HCEC 1CT (cell line): ENCODE data around the gene PSMB4.
"Not testable (repeated sequence)": the region's sequence is repeated elsewhere in the genome, so short reads cannot be mapped to it uniquely, and the experiment has no call there.

ENCODE experiments used
- DNase-seq: peaks from one replicate; pipeline ENCODE4 v3.0.0-alpha.2; 2017

PSMB4 gene

DNA sequence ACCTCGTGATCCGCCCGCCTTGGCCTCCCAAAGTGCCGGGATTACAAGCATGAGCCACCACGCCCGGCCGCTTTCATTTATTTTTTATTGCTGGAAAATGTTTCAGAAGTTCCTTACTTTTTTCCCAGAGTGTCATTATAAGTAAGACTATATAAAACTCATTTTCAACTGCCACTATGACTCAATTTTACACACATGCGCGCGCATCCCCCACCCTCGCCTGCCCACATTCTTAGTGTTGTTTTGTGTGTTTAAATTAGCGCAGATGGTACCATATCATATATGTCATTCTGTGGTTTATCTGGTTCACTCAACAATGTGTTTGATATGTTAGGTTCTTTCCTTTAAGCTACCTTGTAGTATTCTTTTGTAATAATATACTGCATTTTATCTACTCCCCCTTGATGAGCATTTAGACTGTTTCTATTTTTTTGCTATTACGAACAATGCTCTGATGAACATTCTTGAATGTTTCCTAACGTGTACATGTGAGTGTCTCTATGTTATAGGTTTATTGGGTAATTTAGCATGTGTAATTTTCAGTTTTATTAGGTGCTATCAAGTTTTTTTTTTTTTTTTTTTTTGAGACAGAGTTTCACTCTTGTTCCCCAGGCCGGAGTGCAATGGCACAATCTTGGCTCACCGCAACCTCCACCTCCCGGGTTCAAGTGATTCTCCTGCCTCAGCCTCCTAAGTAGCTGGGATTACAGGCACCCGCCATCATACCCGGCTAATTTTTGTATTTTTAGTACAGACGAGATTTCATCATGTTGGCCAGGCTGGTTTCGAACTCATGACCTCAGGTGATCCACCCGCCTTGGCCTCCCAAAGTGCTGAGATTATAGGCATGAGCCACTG is 8.9 kb upstream of the PSMB4 start:
- not testable (repeated sequence) for DNase-seq

DNA sequence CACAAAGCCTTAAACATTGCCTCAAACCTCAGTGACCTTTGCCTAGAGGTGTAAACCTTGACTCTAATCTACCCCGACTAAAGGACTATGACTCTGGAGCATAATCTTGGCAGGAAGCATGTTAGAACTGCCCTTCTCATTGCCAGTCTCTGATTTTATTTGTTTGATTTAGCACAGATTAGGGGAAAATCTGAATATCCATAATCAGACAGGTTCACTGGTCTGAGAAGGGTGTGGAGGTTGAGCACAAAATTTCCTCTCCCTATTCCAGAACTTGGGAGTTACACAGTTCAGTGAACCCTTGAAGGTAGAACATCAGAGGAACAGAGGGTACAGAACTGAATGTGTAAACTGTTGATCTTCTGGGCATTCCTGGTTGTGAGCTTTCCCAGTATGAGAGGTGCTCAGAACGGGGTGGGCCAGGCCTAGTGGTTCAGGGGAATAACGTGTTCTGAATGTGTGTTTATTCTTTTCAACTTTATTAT is 8.3 kb upstream of the PSMB4 start:
- no peak for DNase-seq

DNA sequence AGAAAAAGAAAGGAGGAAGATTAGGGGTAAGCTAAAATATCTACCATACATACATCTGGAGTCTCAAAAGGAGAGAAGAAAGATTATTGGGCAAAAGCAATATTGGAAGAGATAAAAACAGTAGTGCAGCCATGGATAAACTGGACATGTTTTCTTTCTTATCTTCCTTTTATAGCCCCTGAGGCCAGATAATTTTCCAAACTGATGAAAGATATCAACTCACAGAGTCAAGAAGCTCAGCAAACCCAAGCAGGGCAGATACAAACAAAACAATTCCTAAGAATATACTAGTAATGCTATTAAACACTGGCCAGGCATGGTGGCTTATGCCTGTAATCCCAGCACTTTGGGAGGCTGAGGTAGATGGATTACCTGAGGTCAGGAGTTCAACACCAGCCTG is 5.8 kb upstream of the PSMB4 start:
- DNase-seq: no peak

DNA sequence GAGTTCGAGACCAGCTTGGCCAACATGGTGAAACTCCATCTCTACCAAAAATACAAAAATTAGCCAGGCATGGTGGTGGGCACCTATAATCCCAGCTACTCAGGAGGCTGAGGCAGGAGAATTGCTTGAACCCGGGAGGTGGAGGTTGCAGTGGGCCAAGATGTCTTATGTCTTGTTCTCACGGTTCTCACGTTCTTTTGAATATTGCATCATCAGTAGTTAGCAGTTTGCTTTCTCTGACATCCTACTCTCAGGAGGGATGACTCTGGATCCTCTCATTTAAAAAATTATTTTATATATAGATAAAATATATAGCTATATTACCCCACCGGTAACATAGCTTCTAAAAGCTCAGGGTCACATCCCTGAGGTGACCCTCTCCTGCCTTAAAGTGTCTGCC is 3.1 kb upstream of the PSMB4 start:
- not testable (repeated sequence) for DNase-seq

DNA sequence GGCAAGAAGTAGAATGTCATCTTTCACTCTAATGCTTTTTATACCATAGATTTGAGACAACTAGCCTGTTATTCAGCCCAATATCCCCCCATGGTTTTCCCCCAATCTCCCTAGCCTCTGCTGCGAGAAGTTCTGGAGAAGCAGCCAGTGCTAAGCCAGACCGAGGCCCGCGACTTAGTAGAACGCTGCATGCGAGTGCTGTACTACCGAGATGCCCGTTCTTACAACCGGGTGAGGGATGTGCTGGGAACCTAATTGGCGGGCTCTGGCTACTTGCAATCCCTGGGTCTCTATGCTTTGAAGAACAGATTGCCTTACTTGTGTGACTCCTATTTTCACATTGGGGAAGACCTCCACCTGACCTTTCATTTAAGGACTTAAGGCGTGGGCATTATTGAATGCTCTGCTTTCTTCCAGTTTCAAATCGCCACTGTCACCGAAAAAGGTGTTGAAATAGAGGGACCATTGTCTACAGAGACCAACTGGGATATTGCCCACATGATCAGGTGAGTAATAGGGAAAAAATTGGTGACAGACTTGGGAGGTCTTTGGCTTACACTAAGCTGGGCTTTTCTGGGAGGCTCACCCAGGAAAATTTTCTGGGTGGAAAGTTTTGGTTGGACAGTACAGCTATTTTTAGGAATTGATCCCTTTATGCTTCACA is 1.9 kb downstream of the PSMB4 start:
- no peak for DNase-seq

DNA sequence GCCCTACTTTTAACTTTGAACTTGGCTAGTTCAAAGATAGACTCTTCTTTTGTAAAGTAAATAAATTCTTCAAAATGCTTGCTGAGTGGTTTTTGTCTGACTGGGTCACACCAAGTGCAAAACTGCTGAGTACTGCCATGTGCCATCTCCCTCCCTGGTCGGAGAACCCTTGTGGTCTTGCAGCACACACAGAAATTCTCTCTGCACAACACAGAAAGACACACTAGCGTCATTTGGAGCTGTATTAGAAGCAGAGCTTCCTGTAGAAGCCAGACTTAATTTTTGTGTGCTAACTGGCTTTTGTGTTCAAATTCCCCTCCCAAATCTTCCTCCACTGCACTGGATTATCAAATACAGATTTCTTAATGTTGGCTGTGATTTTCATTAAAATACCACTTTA is 2.5 kb downstream of the PSMB4 start:
- DNase-seq: no peak

DNA sequence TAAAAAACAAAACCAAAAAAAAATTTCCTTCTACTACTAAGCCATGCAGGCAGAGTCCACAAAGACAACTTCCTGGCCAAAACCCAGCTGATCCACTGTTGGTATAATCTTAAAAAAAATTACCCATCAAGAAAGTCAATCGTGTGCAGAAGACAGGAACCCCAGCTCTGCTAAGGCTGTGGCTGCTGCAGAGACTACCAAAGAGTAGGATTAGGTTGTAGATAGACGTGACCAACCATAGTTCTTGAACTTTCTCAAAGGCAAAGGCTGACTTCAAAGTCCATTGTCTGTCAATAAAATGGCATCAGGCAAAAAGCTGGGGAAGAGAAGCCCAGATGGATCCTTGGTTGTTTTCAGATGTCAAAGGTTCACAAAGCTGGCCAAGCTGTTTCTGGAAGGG is 3.4 kb downstream of the PSMB4 start:
- no peak for DNase-seq

DNA sequence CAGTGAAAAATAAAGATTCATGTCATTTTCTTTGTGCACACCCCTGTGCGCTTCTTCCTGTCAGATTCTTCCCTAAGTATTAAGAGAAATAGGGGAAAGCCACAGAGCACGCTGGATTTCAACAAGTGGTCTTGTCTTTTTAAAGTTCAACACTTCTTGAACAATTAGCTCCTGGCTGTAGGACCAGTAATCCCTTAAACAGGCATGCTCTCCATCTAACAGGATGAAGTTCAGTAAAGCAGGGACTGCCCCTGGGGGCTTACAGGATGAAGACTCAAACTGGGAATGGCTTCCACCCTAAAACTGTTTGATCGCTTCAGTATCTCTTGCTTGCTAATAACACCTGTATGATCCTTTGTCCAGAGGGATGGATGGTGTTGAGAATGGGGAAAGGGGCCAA is 4.2 kb downstream of the PSMB4 start:
- DNase-seq: no peak

DNA sequence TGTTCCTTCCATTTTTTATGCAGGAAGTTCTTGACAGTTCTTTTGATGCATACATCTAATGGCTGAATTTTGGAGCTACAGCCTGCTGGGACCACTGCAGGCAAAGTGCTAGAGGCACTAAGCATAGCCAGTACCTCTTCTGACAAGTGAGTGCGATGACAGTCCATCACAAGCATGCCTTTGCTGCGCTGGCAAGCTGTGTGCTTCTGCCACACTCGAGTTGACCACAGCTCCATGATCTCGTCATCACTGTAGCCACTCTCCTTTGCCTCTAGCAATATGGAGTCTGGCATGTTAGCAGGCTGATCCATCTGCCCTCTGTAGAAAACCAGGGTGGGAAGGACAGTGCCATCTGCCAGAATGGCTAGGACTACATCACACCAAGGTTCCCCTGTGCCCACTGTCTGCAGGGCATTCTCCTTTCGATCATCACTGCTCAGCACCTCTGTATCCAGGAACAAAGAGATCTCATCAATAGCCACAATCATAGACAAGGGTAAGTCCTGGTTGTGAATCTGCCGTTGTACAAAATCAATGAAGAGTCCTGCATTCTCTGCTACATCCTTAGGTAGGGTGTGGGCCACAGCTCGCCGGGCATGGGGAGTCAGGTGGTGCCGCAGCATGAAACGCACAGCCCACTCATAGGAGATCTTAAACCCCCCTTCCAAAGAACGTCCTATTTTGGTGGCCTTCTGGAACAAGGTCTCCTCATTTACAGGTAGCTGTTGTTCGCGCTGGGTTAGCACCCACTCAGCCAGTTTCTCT is 6.0 kb downstream of the PSMB4 start:
- DNase-seq: no peak

DNA sequence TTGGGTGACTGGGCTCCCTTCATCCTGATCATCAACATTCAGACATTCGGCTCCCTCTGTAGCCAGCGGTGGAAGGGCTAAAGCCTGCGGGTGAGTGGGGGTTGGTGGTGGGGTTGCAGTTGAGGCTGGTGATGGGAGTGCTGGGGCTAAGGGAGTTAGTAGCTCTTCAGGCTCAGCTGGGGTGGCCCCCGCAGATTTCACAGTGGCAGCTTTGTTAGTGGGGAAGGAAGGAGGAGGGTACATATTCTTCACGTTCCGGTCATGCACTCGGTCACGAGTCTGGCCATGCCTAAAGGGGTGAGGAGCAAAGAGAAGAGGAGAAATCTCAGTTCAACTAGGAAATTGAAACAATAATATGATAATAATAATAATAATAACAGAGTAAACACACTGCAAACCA is 6.8 kb downstream of the PSMB4 start:
- DNase-seq: no peak

DNA sequence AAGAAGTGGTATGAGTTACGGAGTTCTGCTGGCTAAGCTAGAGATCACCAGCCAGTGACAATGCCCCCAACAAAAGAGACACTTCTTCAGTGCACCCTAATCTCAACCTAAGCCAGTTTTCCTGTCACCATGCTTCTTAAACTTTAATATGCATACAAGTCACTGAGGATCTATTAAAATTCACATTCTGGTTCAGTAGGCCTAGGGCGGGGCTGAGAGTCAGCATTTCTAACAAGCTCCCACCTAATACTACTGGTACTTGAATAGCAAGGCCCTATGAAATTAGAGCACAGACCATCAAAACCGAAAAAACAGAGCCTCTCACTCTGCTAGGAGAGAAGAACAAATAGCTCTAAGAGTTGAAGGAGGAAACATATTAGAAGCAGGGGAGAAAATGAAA is 7.9 kb downstream of the PSMB4 start:
- DNase-seq: no peak

DNA sequence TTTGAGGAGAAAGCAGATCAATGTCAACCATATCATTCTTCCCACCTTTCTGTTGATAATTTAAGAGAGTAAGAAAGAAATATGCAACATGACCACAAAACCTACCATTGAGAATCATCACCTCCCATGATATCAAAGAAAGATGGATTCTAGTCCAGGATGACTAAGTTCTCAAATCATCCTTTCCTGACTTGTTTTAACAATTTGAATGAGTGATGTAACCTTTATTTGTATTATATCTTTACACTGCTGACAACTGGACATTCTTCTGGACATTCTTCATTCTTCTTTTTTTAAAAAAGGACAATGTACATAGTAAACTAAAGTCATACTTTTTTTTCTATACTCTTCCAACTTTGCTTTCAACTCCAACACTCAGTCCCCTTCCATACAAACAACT is 9.5 kb downstream of the PSMB4 start:
- no peak for DNase-seq

DNA sequence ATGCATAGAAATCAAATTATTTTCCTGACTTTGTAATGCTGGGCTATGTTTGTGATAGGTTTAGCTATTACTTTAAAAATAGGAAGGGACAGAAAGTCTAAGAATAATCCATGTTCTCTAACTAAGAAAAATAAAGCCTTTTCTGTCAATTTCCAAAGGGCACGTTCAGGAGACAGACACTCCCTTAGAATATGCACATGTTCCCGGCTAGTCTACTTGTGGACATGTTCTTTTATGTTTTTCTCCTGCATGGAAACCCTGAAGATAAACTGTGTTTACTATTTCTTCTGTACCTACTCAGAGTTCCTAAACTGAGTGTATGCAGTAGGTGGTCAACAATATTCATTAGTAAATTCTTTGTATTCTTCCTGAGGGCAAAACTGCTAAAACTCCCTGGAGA is 12.5 kb downstream of the PSMB4 start:
- DNase-seq: no peak

DNA sequence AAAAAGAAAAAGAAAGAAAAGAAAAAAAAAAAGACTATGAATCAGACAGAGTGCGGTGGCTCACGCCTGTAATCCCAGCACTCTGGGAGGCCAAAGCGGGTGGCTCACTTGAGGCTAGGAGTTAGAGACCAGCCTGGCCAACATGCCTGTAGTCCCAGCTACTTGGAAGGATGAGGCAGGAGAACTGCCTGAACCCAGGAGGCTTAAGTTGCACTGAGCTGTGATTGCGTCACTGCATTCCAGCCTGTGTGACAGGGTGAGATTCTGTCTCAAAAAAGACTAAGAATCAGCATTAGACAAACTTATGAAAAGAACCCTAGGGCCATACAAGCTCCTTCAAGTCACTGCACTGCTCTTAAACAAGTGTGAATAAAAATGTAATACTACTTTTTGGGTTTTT is 16.9 kb downstream of the PSMB4 start:
- DNase-seq: peak; percentile 71

DNA sequence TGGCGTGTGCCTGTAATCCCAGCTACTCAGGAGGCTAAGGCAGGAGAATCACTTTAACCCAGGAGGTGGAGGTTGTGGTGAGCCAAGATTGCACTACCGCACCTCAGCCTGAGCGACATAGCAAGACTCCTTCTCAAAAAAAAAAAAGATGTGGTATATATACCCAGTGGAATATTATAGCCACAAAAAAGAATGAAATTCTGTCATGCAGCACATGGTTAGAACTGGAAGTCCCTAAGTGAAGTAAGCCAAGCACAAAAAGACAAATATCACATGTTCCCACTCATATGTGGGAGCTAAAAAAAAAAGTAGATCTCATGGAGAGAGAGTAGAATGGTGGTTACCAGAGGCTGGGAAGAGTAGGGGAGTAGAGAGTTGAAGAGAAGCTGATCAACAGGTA is 18.7 kb downstream of the PSMB4 start:
- no peak for DNase-seq

DNA sequence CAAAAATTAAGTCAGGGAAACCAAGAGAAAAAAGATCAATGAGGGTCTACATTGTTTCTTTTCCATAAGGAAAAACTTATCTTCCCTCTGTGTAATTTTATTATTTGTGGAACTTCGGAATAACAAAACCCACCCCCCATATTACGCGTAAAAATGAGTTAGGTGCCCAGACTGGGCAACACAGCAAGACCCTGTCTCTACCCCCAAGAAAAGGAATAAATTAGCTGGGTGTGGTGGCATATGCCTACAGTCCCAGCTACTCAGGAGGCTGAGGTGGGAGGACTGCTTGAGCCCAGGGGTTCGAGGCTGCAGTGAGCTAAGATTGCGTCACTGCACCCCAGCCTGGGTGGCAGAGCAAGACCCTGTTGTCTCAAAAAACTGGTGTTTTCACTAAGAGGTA is 20.4 kb downstream of the PSMB4 start:
- no peak for DNase-seq

DNA sequence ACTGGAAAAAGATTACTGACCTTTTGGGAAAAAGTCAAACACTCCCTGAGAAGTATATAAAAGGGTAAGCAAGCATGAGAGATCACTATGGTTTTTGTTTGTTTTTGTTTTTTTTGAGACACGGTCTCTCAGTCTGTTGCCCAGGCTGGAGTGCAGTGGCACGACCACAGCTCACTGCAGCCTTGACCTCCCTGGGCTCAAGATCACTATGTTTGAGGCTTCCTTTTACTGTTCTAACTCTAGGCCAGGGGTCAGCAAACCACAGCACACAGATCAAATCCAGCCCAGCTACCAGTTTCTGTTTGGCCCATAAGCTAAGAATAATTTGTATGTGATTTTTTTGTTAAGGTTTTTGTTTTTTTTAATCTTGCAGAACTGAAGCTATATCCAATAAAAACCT is 25.7 kb downstream of the PSMB4 start:
- no peak for DNase-seq

DNA sequence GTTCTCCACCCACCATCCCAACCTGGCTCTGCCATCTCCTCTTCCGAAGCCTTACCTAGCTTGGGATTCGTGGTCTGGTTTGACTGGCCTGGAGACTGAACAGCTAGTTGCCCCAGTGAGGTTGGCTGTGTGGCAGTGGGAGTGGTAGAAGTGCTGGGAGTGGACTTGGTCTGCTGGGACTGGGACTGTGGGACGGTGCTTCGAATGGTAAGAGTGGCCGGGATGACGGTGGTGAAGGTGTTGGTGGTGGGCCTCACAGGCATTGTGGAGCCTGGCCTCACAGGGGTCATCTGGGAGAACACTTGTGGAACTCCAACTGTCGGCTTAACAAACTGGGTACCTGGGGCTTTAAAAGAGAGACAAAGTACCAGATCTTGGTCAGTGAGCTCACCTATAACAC is 28.7 kb downstream of the PSMB4 start:
- DNase-seq: no peak

DNA sequence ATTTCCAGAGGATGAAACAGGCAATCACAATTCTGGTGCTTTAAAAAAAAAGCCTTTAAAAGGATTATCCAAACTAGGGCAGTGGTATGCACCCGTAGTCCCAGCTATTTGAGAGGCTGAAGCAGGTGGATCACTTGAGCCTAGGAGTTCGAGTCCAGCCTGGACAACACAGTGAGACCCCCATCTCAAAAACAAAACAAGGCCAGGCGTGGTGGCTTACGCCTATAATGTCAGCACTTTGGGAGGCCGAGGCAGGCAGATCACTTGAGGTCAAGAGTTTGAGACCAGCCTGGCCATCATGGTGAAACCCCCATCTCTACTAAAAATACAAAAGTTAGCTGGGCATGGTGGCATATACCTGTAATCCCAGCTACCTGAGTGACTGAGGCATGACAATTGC is 34.5 kb downstream of the PSMB4 start:
- DNase-seq: not testable (repeated sequence)

DNA sequence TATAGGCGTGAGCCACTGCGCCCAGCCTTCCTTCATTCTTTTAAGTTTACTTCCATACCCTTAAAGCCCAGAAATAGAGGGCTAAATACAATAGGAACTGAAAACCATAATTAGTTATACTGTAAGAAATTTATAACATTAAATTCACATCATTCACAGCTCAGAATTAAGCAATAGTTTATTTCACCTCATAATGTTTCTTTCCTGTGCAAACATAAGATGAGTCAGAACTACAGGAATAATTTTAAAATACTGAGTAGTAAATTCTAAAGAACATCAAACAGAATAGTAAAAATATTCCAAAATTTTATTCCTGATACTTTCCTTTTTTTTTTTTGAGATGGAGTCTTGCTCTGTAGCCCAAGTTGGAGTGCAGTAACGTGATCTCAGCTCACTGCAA is 35.8 kb downstream of the PSMB4 start:
- peak; percentile 13 for DNase-seq

DNA sequence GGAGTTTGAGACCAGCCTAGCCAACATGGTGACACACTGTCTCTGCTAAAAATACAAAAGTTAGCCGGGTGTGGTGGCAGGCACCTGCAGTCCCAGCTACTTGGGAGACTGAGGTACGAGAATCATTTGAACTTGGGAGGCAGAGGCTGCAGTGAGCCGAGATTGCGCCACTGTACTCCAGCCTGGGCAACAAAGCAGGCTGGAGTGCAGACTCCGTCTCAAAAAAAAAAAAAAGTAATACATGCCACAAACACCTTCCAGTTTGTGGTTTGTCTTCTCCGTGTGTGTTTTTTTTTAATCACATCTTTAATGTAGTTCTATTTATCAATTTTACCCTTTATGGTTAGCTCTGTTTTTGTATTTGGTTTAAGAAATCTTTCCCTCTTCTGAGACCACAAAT is 37.6 kb downstream of the PSMB4 start:
- DNase-seq: no peak

DNA sequence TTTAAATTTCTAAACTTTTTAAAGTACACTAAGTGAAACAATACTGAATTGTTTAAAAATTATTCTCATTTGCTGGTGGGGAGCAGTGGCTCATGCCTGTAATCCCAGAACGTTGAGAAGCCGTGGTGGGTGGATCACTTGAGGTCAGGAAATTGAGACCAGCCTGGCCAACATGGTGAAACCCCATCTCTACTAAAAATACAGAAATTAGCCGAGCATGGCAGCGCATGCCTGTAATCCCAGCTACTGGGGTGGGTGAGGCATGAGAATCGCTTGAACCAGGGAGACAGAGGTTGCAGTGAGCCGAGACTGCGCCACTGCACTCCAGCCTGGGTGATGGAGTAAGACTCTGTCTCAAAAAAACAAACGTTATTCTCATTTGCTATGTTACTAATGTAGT is 38.0 kb downstream of the PSMB4 start:
- DNase-seq: not testable (repeated sequence)

DNA sequence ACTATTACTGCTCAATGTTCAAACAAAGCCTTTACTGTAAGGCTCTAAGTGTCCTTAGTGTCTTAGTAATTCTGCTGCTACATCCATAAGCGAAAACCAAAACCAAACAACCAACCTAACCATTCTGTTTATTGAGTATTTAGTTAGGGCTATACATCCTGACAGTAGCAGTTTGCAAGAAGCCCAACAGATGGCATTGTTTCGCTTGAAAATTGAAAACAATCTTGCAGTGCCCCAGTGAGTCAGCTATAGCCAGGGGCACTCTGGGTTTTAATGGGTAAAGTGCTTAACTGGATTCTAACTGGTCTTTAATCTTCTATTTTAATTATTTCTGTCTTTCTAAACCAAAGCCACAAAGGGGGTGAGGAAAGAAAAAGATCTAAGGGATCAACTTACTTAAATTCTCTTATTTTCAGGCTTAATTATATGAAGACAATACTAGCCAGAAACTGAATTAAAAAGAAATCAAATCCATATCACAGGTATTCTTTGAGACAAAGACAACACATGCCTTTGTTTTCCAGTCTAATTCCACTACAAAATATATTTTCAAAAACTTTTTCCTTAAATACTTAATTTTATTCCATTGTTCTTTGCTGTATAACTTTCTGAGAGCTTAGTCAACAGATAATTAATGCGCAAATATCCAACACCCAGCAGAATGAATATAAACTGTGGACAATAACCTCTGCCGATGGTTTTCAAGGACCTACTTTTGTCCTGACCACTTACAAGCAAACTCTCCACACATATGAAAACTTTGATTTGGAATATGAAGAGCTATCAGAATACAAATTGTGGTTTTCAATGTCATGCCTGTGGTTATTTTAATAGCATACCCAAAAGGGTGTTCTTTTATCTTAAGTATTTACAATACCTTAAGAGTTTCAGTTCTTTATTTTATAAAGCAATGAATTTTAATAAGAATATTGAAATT is 44.7 kb downstream of the PSMB4 start:
- peak; percentile 75 for DNase-seq
